Astrocyte (in vitro differentiated cells and primary cell): ENCODE data around the gene PSMG3. TPM values are rescaled to one million over a fixed set of nuclear protein-coding genes. Genes with fewer than 3 reads are reported as not detected.
A peak's percentile ranks its signal among the peaks of the same experiment; 100 is the strongest.

Experiments used
- DNase-seq: peaks from one replicate; pipeline ENCODE4 v3.0.0-alpha.2; 2010; ENCODE audit warnings: low read depth
- FAIRE-seq: peaks from 2 replicates; lab custom pipeline; 2011; peaks lifted over from hg19 to GRCh38; lab: Jason Lieb, UNC
- H2AFZ ChIP-seq: 2 replicates; pipeline ENCODE4 v1.6.0; 2012; ENCODE audit warnings: low read depth, low read length, inconsistent platforms
- H3K27ac ChIP-seq: 2 replicates; pipeline ENCODE4 v1.5.1; 2011; ENCODE audit warnings: low read depth, low read length, inconsistent platforms
- H3K27me3 ChIP-seq: 2 replicates; pipeline ENCODE4 v1.6.0; 2011; ENCODE audit warnings: low read length, inconsistent platforms; ENCODE audit not compliant: insufficient read depth
- H3K36me3 ChIP-seq: 2 replicates; pipeline ENCODE4 v1.5.1; 2011; ENCODE audit warnings: low read length, inconsistent platforms; ENCODE audit not compliant: insufficient read depth
- H3K4me1 ChIP-seq: 2 replicates; pipeline ENCODE4 v1.5.1; 2011; ENCODE audit warnings: low read length, inconsistent platforms; ENCODE audit not compliant: insufficient read depth
- H3K4me2 ChIP-seq: 2 replicates; pipeline ENCODE4 v1.6.0; 2012; ENCODE audit warnings: low read length, inconsistent platforms
- H3K4me3 ChIP-seq: 2 replicates; pipeline ENCODE4 v1.5.1; 2011; ENCODE audit warnings: low read depth, mild to moderate bottlenecking, low read length, inconsistent platforms; ENCODE audit not compliant: insufficient read depth
- H3K79me2 ChIP-seq: 2 replicates; pipeline ENCODE4 v1.6.0; 2012; ENCODE audit warnings: mild to moderate bottlenecking, low read length, inconsistent platforms; ENCODE audit not compliant: insufficient read depth
- H3K9ac ChIP-seq: 2 replicates; pipeline ENCODE4 v1.6.0; 2012; ENCODE audit warnings: mild to moderate bottlenecking, low read length, inconsistent platforms
- H3K9me3 ChIP-seq: 2 replicates; pipeline ENCODE4 v1.5.1; 2012; ENCODE audit warnings: low read depth, mild to moderate bottlenecking, low read length, inconsistent platforms; ENCODE audit not compliant: insufficient read depth
- H4K20me1 ChIP-seq: 2 replicates; pipeline ENCODE4 v1.6.0; 2012; ENCODE audit warnings: low read length, inconsistent platforms; ENCODE audit not compliant: insufficient read depth
- H3K27ac Mint-ChIP-seq: one replicate; pipeline ENCODE4 v1.8.0; 2021; ENCODE audit warnings: mild to moderate bottlenecking, mixed read lengths; ENCODE audit not compliant: unreplicated experiment
- H3K27me3 Mint-ChIP-seq: one replicate; pipeline ENCODE4 v1.8.0; 2021; ENCODE audit warnings: low read depth, mixed read lengths; ENCODE audit not compliant: unreplicated experiment
- H3K36me3 Mint-ChIP-seq: one replicate; pipeline ENCODE4 v1.8.0; 2021; ENCODE audit warnings: low read depth, mixed read lengths; ENCODE audit not compliant: unreplicated experiment
- H3K4me1 Mint-ChIP-seq: one replicate; pipeline ENCODE4 v1.8.0; 2021; ENCODE audit warnings: low read depth, mixed read lengths; ENCODE audit not compliant: unreplicated experiment
- H3K4me3 Mint-ChIP-seq: one replicate; pipeline ENCODE4 v1.8.0; 2021; ENCODE audit warnings: mild to moderate bottlenecking, moderate library complexity, mixed read lengths; ENCODE audit not compliant: unreplicated experiment
- H3K9me3 Mint-ChIP-seq: one replicate; pipeline ENCODE4 v1.8.0; 2021; ENCODE audit warnings: mild to moderate bottlenecking, mixed read lengths; ENCODE audit not compliant: unreplicated experiment
- EZH2 ChIP-seq: IDR thresholded peaks from 2 replicates; pipeline ENCODE4 v1.6.1; 2012; ENCODE audit warnings: mild to moderate bottlenecking, low read length, inconsistent platforms; ENCODE audit not compliant: insufficient read depth
- total RNA-seq: library from RNA; stranded (reverse); gene quantifications from 2 replicates; pipeline ENCODE4 v1.2.1, GENCODE V29; 2021
- TF ChIP-seq, protein P1 (sequence below): IDR thresholded peaks from 2 replicates; pipeline ENCODE4 v1.5.1; 2011; ENCODE audit warnings: low read depth, mild to moderate bottlenecking, inconsistent platforms, low read length, moderate library complexity; ENCODE audit not compliant: insufficient read depth

PSMG3 gene
- total RNA-seq, 1 donor from 2014 or later = 30.3 TPM

DNA sequence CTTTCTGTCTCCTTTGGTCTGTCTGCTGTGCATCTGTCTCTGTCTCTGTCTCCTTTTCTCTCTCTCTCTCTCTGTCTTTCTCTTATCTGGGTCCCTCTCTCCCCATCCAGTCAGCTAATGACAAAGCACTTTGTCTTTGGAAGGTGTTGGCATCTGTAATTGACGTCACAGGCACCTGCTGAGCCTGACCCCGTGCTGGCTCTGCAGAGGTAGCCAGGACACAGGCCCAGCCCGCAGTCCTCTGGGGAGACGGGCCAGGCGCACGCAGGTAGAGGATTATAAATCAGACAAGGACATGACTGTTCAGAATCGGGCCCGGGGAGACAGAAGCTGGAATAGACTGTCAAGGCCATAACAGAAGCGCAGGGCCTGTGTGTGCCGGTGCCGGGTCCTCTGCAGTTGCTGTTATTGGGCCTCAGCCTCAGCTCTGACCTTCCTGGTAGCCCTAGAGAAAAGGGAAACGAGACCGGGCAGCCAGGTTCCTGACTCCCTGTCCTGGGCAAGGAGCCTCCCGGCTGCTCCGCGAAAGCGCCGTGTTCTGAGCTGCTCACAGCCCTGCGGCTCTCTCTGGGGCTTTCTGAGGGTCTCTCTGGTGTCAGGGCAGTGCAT is 10.7 kb upstream of the PSMG3 start:
- H3K4me1 Mint-ChIP-seq = no peaks in the 10 kb centered on the region
- peaks cover 16% of the 10 kb centered on the region for H3K27me3 Mint-ChIP-seq
- H3K36me3 Mint-ChIP-seq = peaks cover 7% of the 10 kb centered on the region
- FAIRE-seq (no peak), DNase-seq (no peak)
- no peaks in the 10 kb centered on the region for H3K79me2 ChIP-seq
- no peak overlapping the region for H2AFZ ChIP-seq
- no peaks in the 10 kb centered on the region for H3K4me1 ChIP-seq
- no peaks in the 10 kb centered on the region for H4K20me1 ChIP-seq
- TF ChIP-seq, protein P1, sequence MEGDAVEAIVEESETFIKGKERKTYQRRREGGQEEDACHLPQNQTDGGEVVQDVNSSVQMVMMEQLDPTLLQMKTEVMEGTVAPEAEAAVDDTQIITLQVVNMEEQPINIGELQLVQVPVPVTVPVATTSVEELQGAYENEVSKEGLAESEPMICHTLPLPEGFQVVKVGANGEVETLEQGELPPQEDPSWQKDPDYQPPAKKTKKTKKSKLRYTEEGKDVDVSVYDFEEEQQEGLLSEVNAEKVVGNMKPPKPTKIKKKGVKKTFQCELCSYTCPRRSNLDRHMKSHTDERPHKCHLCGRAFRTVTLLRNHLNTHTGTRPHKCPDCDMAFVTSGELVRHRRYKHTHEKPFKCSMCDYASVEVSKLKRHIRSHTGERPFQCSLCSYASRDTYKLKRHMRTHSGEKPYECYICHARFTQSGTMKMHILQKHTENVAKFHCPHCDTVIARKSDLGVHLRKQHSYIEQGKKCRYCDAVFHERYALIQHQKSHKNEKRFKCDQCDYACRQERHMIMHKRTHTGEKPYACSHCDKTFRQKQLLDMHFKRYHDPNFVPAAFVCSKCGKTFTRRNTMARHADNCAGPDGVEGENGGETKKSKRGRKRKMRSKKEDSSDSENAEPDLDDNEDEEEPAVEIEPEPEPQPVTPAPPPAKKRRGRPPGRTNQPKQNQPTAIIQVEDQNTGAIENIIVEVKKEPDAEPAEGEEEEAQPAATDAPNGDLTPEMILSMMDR = no peak
- TF ChIP-seq EZH2 = no peak
- no peaks in the 10 kb centered on the region for H3K9me3 ChIP-seq
- H3K4me3 Mint-ChIP-seq = no peak overlapping the region
- H3K4me3 ChIP-seq = no peak overlapping the region
- H3K27ac ChIP-seq = no peak overlapping the region
- peaks cover 2% of the 10 kb centered on the region for H3K9me3 Mint-ChIP-seq
- no peak overlapping the region for H3K4me2 ChIP-seq
- H3K27me3 ChIP-seq = peaks cover 1% of the 10 kb centered on the region
- H3K27ac Mint-ChIP-seq = no peak overlapping the region
- H3K36me3 ChIP-seq = no peaks in the 10 kb centered on the region
- H3K9ac ChIP-seq = peak overlapping the region; percentile 26

DNA sequence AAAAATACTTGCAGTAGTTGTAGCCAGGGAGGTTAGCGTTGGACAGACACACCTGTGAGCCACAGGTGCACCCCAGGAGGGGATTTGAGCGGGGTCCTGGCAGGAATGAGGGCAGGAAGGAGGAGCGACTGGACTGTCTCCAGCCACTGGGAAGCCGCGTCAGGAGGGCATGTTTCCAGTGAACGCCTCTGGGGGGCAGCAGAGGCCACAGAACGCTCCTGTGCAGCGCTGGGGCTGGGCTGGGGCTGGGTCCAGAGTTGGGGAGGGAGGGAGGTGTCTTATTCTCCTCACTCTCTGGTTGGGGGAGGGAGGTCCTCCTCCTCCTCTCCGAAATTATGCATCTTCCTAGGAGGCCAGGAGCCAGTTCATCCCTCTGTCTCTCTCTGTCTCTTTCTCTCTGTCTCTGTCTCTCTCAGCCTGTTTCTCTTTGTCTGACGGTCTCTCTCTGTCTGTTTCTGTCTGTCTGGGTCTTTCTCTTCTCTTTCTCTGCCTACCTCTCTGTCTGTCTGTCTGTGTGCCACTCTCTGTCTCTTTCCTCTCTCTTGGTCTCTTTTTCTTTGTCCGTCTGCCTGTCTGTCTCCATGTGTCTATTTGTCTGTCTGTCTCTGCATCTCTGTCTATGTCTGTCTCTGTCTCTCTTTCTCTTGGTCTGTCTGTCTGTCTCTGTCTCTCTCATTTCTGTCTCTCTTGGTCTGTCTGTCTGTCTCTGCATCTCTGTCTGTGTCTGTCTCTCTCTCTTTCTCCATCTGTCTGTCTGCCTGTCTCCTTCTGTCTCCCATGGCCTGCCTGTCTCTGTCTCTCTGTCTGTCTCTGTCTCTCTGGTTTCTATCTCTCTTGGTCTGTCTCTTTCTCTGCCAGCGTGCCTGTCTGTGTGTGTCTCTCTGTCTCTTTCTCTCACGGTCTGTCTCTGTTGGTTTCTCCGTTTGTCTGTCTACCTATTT is 9.9 kb upstream of the PSMG3 start:
- H3K4me2 ChIP-seq = peak overlapping the region; percentile 31
- DNase-seq (no peak), FAIRE-seq (peak; percentile 60)

More for the DNA sequence above, 9.9 kb upstream of the PSMG3 start:
- H4K20me1 ChIP-seq = no peaks in the 10 kb centered on the region
- no peak overlapping the region for H3K27ac ChIP-seq
- no peaks in the 10 kb centered on the region for H3K9me3 ChIP-seq
- Mint-ChIP-seq H3K4me1 (no peaks in the 10 kb centered on the region), H3K36me3 (peaks cover 8% of the 10 kb centered on the region), H3K9me3 (peaks cover 2% of the 10 kb centered on the region), H3K4me3 (no peak overlapping the region), H3K27me3 (peaks cover 14% of the 10 kb centered on the region), H3K27ac (no peak overlapping the region)
- H3K4me1 ChIP-seq = no peaks in the 10 kb centered on the region
- H3K4me3 ChIP-seq = no peak overlapping the region
- no peaks in the 10 kb centered on the region for H3K36me3 ChIP-seq
- H2AFZ ChIP-seq = no peak overlapping the region
- H3K79me2 ChIP-seq = no peaks in the 10 kb centered on the region
- peak overlapping the region; percentile 26 for H3K9ac ChIP-seq
- TF ChIP-seq, protein P1 = peak; percentile 64
- no peak for TF ChIP-seq EZH2
- H3K27me3 ChIP-seq = no peaks in the 10 kb centered on the region
